Activated T-cell treated with anti-CD3 and anti-CD28 coated beads, Interleukin-2, amount 50 U/mL, for 24 hours (primary cell): ENCODE results near the gene ZNF416.
A peak's percentile ranks its signal among the peaks of the same experiment; 100 is the strongest.

Source experiments
- DNase-seq: peaks from one replicate; pipeline ENCODE4 v3.0.0-alpha.2; 2020
- H3K27ac Mint-ChIP-seq: 2 replicates; pipeline ENCODE4 v1.8.0; 2020; ENCODE audit warnings: mild to moderate bottlenecking, mixed read lengths
- H3K27me3 Mint-ChIP-seq: 2 replicates; pipeline ENCODE4 v1.8.0; 2020; ENCODE audit warnings: mixed read lengths
- H3K36me3 Mint-ChIP-seq: 2 replicates; pipeline ENCODE4 v1.8.0; 2020; ENCODE audit warnings: low read depth, mixed read lengths
- H3K4me1 Mint-ChIP-seq: 2 replicates; pipeline ENCODE4 v1.8.0; 2020; ENCODE audit warnings: low read depth, mixed read lengths
- H3K4me3 Mint-ChIP-seq: 2 replicates; pipeline ENCODE4 v1.8.0; 2020; ENCODE audit warnings: mild to moderate bottlenecking, moderate library complexity, mixed read lengths
- H3K9me3 Mint-ChIP-seq: 2 replicates; pipeline ENCODE4 v1.8.0; 2020; ENCODE audit warnings: mixed read lengths

The ZNF416 gene

GRCh38 chr19:57572415-57572947 is 6.2 kb downstream of the ZNF416 start:
- Mint-ChIP-seq H3K4me3 (no peak overlapping the region), H3K9me3 (peaks cover 84% of the 10 kb centered on the region), H3K27ac (no peak overlapping the region), H3K36me3 (peaks cover 84% of the 10 kb centered on the region), H3K27me3 (no peaks in the 10 kb centered on the region), H3K4me1 (peaks cover 9% of the 10 kb centered on the region)
- no peak for DNase-seq

- Mint-ChIP-seq H3K4me3 (no peak overlapping the region), H3K9me3 (peaks cover 85% of the 10 kb centered on the region), H3K27me3 (no peaks in the 10 kb centered on the region), H3K36me3 (peaks cover 82% of the 10 kb centered on the region), H3K27ac (no peak overlapping the region), H3K4me1 (no peaks in the 10 kb centered on the region)
- no peak for DNase-seq
Observed at GRCh38 chr19:57570707-57571106, 8.0 kb downstream of the ZNF416 start.

- peaks cover 5% of the 10 kb centered on the region for H3K27me3 Mint-ChIP-seq
- no peak overlapping the region for H3K4me3 Mint-ChIP-seq
- DNase-seq = no peak
- H3K9me3 Mint-ChIP-seq = peaks cover 75% of the 10 kb centered on the region
- H3K36me3 Mint-ChIP-seq = peaks cover 59% of the 10 kb centered on the region
- H3K4me1 Mint-ChIP-seq = no peaks in the 10 kb centered on the region
- no peak overlapping the region for H3K27ac Mint-ChIP-seq
Observed at GRCh38 chr19:57566396-57567265, 12.1 kb downstream of the ZNF416 start.

- Mint-ChIP-seq H3K4me1 (peaks cover 19% of the 10 kb centered on the region), H3K4me3 (no peak overlapping the region), H3K36me3 (peaks cover 67% of the 10 kb centered on the region), H3K27me3 (peaks cover 5% of the 10 kb centered on the region), H3K9me3 (peaks cover 69% of the 10 kb centered on the region), H3K27ac (no peak overlapping the region)
- no peak for DNase-seq
Observed at GRCh38 chr19:57563547-57563946, 15.2 kb downstream of the ZNF416 start.

GRCh38 chr19:57560049-57560491 is 18.6 kb downstream of the ZNF416 start:
- Mint-ChIP-seq H3K4me1 (peaks cover 33% of the 10 kb centered on the region), H3K27me3 (peaks cover 5% of the 10 kb centered on the region), H3K36me3 (peaks cover 76% of the 10 kb centered on the region), H3K9me3 (peaks cover 60% of the 10 kb centered on the region), H3K4me3 (peak overlapping the region; percentile 97), H3K27ac (peak overlapping the region; percentile 93)
- DNase-seq = no peak

- Mint-ChIP-seq H3K36me3 (peaks cover 77% of the 10 kb centered on the region), H3K4me1 (peaks cover 33% of the 10 kb centered on the region), H3K27ac (peak within 1 kb of the TSS; percentile 93), H3K9me3 (peaks cover 61% of the 10 kb centered on the region), H3K27me3 (peaks cover 5% of the 10 kb centered on the region), H3K4me3 (peak within 1 kb of the TSS; percentile 97)
- peak; percentile 92 for DNase-seq
Observed at GRCh38 chr19:57559404-57560025, 19.2 kb downstream of the ZNF416 start, which contains the start of gene ZNF550. Gene ZNF550 (minus strand): TSS chr19:57559863. CDS start chr19:57559682, 181 bp downstream.

GRCh38 chr19:57559008-57559403 is 19.7 kb downstream of the ZNF416 start:
- peaks cover 33% of the 10 kb centered on the region for H3K4me1 Mint-ChIP-seq
- H3K27me3 Mint-ChIP-seq = peaks cover 5% of the 10 kb centered on the region
- DNase-seq = peak; percentile 47
- H3K36me3 Mint-ChIP-seq = peaks cover 82% of the 10 kb centered on the region
- peak overlapping the region; percentile 93 for H3K27ac Mint-ChIP-seq
- H3K4me3 Mint-ChIP-seq = peak overlapping the region; percentile 97
- peaks cover 64% of the 10 kb centered on the region for H3K9me3 Mint-ChIP-seq

GRCh38 chr19:57558525-57558924 is 20.2 kb downstream of the ZNF416 start:
- Mint-ChIP-seq H3K27me3 (peaks cover 5% of the 10 kb centered on the region), H3K36me3 (peaks cover 84% of the 10 kb centered on the region)
- DNase-seq = no peak

GRCh38 chr19:57557659-57558058 is 21.1 kb downstream of the ZNF416 start:
- H3K36me3 Mint-ChIP-seq = peaks cover 92% of the 10 kb centered on the region
- no peak overlapping the region for H3K27ac Mint-ChIP-seq

More at GRCh38 chr19:57558525-57558924, 20.2 kb downstream of the ZNF416 start:
- Mint-ChIP-seq H3K9me3 (peaks cover 66% of the 10 kb centered on the region), H3K4me3 (peak overlapping the region; percentile 97), H3K4me1 (peaks cover 33% of the 10 kb centered on the region), H3K27ac (peak overlapping the region; percentile 93)

GRCh38 chr19:57552432-57552831 is 26.3 kb downstream of the ZNF416 start:
- H3K27ac Mint-ChIP-seq = no peak overlapping the region

More at GRCh38 chr19:57557659-57558058, 21.1 kb downstream of the ZNF416 start:
- H3K9me3 Mint-ChIP-seq = peaks cover 66% of the 10 kb centered on the region
- peak overlapping the region; percentile 97 for H3K4me3 Mint-ChIP-seq
- H3K4me1 Mint-ChIP-seq = peaks cover 33% of the 10 kb centered on the region
- peaks cover 5% of the 10 kb centered on the region for H3K27me3 Mint-ChIP-seq
- no peak for DNase-seq

GRCh38 chr19:57546513-57546912 is 32.2 kb downstream of the ZNF416 start:
- DNase-seq = no peak
- Mint-ChIP-seq H3K27me3 (no peaks in the 10 kb centered on the region), H3K4me1 (no peaks in the 10 kb centered on the region), H3K27ac (no peak overlapping the region), H3K36me3 (peaks cover 100% of the 10 kb centered on the region), H3K4me3 (no peak overlapping the region), H3K9me3 (peaks cover 71% of the 10 kb centered on the region)

More at GRCh38 chr19:57552432-57552831, 26.3 kb downstream of the ZNF416 start:
- no peaks in the 10 kb centered on the region for H3K27me3 Mint-ChIP-seq
- DNase-seq = no peak
- H3K4me1 Mint-ChIP-seq = peaks cover 3% of the 10 kb centered on the region
- no peak overlapping the region for H3K4me3 Mint-ChIP-seq
- H3K36me3 Mint-ChIP-seq = peaks cover 100% of the 10 kb centered on the region
- H3K9me3 Mint-ChIP-seq = peaks cover 76% of the 10 kb centered on the region

- H3K9me3 Mint-ChIP-seq = peaks cover 85% of the 10 kb centered on the region
- no peak overlapping the region for H3K4me3 Mint-ChIP-seq
- peaks cover 100% of the 10 kb centered on the region for H3K36me3 Mint-ChIP-seq
Observed at GRCh38 chr19:57537953-57538547, 40.7 kb downstream of the ZNF416 start.

GRCh38 chr19:57527136-57527881 is 51.4 kb downstream of the ZNF416 start, which contains the start of gene ZNF549:
Gene ZNF549 (plus strand): TSS chr19:57527356. CDS start chr19:57527574, 218 bp downstream.
- peak within 1 kb of the TSS; percentile 95 for H3K4me3 Mint-ChIP-seq
- peaks cover 23% of the 10 kb centered on the region for H3K4me1 Mint-ChIP-seq
- H3K27ac Mint-ChIP-seq = peak within 1 kb of the TSS; percentile 87
- peak; percentile 90 for DNase-seq
- H3K27me3 Mint-ChIP-seq = no peaks in the 10 kb centered on the region
- peaks cover 60% of the 10 kb centered on the region for H3K9me3 Mint-ChIP-seq
- peaks cover 59% of the 10 kb centered on the region for H3K36me3 Mint-ChIP-seq

More at GRCh38 chr19:57537953-57538547, 40.7 kb downstream of the ZNF416 start:
- H3K27ac Mint-ChIP-seq = no peak overlapping the region
- no peaks in the 10 kb centered on the region for H3K4me1 Mint-ChIP-seq
- no peak for DNase-seq
- no peaks in the 10 kb centered on the region for H3K27me3 Mint-ChIP-seq
